Spleen (tissue), 11 donors: ENCODE results near the gene COPRS. TPM values are rescaled to one million over a fixed set of nuclear protein-coding genes. Genes with fewer than 3 reads are reported as not detected.

ENCODE experiments used
- DNase-seq: peaks from one replicate; pipeline ENCODE4 v3.0.0-alpha.2; 2020
- H3K27ac ChIP-seq, 8 donors: fragments of 200-600 bp; sonication (generic) in 7 of 8; 1 replicate in 4 of 8; 2 replicates in 4 of 8; pipeline versions ENCODE4 v1.5.0 to v1.8.0; 2016 to 2021; ENCODE audit warnings: inconsistent platforms in 4 of 8, mild to moderate bottlenecking in 4 of 8, moderate library complexity in 1 of 8
- H3K27me3 ChIP-seq, 7 donors: fragments of 200-600 bp; sonication (generic) in 6 of 7; replicated peaks in 1 of 7; 1 replicate in 4 of 7; 2 replicates in 3 of 7; pipeline versions ENCODE4 v1.5.0 to v1.8.0; 2016 to 2021; ENCODE audit warnings: inconsistent platforms in 3 of 7, mild to moderate bottlenecking in 1 of 7
- H3K36me3 ChIP-seq, 6 donors: fragments of 200-600 bp; sonication (generic) in 5 of 6; 1 replicate in 4 of 6; 2 replicates in 2 of 6; pipeline versions ENCODE4 v1.5.0 to v1.8.0; 2016 to 2021; ENCODE audit warnings: inconsistent platforms in 2 of 6
- H3K4me1 ChIP-seq, 6 donors: fragments of 200-600 bp; sonication (generic) in 5 of 6; 1 replicate in 3 of 6; 2 replicates in 3 of 6; pipeline versions ENCODE4 v1.5.0 to v1.8.0; 2016 to 2021; ENCODE audit warnings: inconsistent platforms in 3 of 6
- H3K4me3 ChIP-seq, 8 donors: fragments of 200-600 bp; sonication (generic) in 7 of 8; 1 replicate in 4 of 8; 2 replicates in 4 of 8; pipeline versions ENCODE4 v1.5.0 to v1.8.0; 2016 to 2021; ENCODE audit warnings: inconsistent platforms in 4 of 8, mild to moderate bottlenecking in 4 of 8, moderate library complexity in 2 of 8
- H3K9me3 ChIP-seq, 8 donors: fragments of 200-600 bp; sonication (generic) in 7 of 8; 1 replicate in 4 of 8; 2 replicates in 4 of 8; pipeline versions ENCODE4 v1.5.0 to v1.8.0; 2016 to 2021; ENCODE audit warnings: inconsistent platforms in 4 of 8
- POLR2A ChIP-seq, 3 donors: fragments of 450-650 bp; IDR thresholded peaks; one replicate each; pipeline ENCODE4 v1.5.1; 2017; ENCODE audit warnings: antibody characterized with exemption in 3 of 3, mild to moderate bottlenecking in 1 of 3
- POLR2AphosphoS5 ChIP-seq, 3 donors: sonication (generic); formaldehyde crosslinking; IDR thresholded peaks; one replicate each; pipeline ENCODE4 v1.5.1; 2017; ENCODE audit warnings: antibody characterized with exemption in 3 of 3
- WGBS, 5 donors: extraction: QIAGEN DNeasy Blood & Tissue Kit in 3 of 5; methylation state at CpG; one replicate each; pipeline versions ENCODE4 v1.1.5 to v1.1.7; 2013 to 2018; 5-methylcytosine and 5-hydroxymethylcytosine counted together
- intact Hi-C: fragments of 100-400 bp; cut with DNase I; formaldehyde crosslinking; loops from one replicate; pipeline ENCODE4 v1.15.0; 2023; ENCODE audit warnings: low total_unique reads
- polyA plus RNA-seq, 3 donors: library from polyadenylated mRNA; stranded (reverse); fragments of 200-250 nt; gene quantifications; one replicate each; pipeline ENCODE4 v1.2.1, GENCODE V29; 2013
- total RNA-seq, 7 donors: library from RNA; depleted of rRNA in 3 of 7; stranded (reverse); fragments of >200 nt in 3 of 7; fragmentation: NEBNext Ultra II Directional in 4 of 7; extraction: Animal tissue kit (Norgen Biotek cat#: 25700) in 4 of 7; gene quantifications; one replicate each; pipeline versions ENCODE4 v1.1.0 to v1.2.1, GENCODE V29; 2016 to 2021
- TF ChIP-seq, protein P1 (sequence below), 11 experiments: fragments of 200-600 bp in 7 of 11; fragments of 450-650 bp in 4 of 11; sonication (generic) in 4 of 11; IDR thresholded peaks in 8 of 11; conservative IDR thresholded peaks in 3 of 11; 1 replicate in 7 of 11; 2 replicates in 4 of 11; pipeline versions ENCODE4 v1.4.0 to v1.8.0; 2016 to 2021; ENCODE audit warnings: antibody characterized with exemption in 11 of 11, inconsistent platforms in 4 of 11, mild to moderate bottlenecking in 1 of 11
- donor health status: healthy with polysubstance abuse.
- donor health status: DM: no; HTN: no; CAD: no; lungs with moderate emphysema.
- donor health status: DM: no; HTN: no; CAD: no.
- donor health status: Bipolar disorder and iron deficiency.
- donor health status: healthy.
- donor health status: DM: no; HTN: no; CAD: no.
- donor health status: DM: yes; HTN: yes; CAD: no.

Gene COPRS
- total and polyA plus RNA-seq, 10 donors, result 16.4 to 51.3 (median 32.6) TPM

GRCh38 chr17:31877341-31877740, 18.3 kb upstream of the COPRS start:
- Histone ChIP-seq H3K27ac (no peak overlapping the region), H3K27me3 (no peaks in the 10 kb centered on the region), H3K4me1 (peaks cover 0 to 4% (median 0%) of the 10 kb centered on the region in 6 donors), H3K36me3 (peaks cover 3 to 100% (median 93%) of the 10 kb centered on the region in 6 donors), H3K4me3 (no peak overlapping the region), H3K9me3 (no peaks in the 10 kb centered on the region)
- no peak for DNase-seq
- WGBS, 5 donors, result 93 to 96% (median 93%) methylated on average over 6 of the region's 6 CpGs
- TF ChIP-seq POLR2A (IDR thresholded peaks at IDR 0.05), result no peak
- TF ChIP-seq, protein P1, sequence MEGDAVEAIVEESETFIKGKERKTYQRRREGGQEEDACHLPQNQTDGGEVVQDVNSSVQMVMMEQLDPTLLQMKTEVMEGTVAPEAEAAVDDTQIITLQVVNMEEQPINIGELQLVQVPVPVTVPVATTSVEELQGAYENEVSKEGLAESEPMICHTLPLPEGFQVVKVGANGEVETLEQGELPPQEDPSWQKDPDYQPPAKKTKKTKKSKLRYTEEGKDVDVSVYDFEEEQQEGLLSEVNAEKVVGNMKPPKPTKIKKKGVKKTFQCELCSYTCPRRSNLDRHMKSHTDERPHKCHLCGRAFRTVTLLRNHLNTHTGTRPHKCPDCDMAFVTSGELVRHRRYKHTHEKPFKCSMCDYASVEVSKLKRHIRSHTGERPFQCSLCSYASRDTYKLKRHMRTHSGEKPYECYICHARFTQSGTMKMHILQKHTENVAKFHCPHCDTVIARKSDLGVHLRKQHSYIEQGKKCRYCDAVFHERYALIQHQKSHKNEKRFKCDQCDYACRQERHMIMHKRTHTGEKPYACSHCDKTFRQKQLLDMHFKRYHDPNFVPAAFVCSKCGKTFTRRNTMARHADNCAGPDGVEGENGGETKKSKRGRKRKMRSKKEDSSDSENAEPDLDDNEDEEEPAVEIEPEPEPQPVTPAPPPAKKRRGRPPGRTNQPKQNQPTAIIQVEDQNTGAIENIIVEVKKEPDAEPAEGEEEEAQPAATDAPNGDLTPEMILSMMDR (IDR thresholded peaks at IDR 0.05 in 8 of 11, conservative IDR thresholded peaks at IDR 0.05 in 3 of 11), result no peak
- TF ChIP-seq POLR2AphosphoS5 (IDR thresholded peaks at IDR 0.05), result no peak
- intact Hi-C loops, result no loop called here

DNA sequence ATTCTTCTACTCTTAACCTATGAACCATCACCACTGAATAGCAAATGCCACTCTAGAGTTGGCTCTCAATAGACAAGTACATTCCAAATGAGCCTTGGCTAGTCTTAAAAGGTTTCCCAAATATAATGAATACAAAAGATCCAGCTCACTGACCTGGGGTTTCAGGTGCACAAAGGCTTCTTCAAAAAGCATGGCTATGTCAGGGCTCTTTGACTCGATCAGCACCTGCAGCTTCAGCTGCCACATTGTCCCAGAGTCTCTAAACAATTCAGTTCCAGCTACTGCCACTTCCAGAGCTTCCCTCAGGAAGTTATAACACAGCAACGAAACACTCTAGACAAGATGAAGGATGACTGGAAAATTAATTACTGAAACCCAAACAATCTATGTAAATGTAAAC, 16.0 kb upstream of the COPRS start:
- Histone ChIP-seq H3K36me3 (peaks cover 3 to 100% (median 96%) of the 10 kb centered on the region in 6 donors), H3K9me3 (no peaks in the 10 kb centered on the region)
- WGBS, 5 donors, result 89 to 93% (median 91%) methylated on average over 2 of the region's 2 CpGs

GRCh38 chr17:31869797-31870568, 10.9 kb upstream of the COPRS start:
- no peaks in the 10 kb centered on the region for H3K4me1 ChIP-seq
- TF ChIP-seq, protein P1 (IDR thresholded peaks at IDR 0.05 in 8 of 11, conservative IDR thresholded peaks at IDR 0.05 in 3 of 11), result no peak
- TF ChIP-seq POLR2AphosphoS5 (IDR thresholded peaks at IDR 0.05) (no peak), POLR2A (IDR thresholded peaks at IDR 0.05) (no peak)
- WGBS, 5 donors, result 91 to 97% (median 92%) methylated on average over 5 of the region's 5 CpGs
- no peak for DNase-seq
- H3K4me3 ChIP-seq, result no peak overlapping the region
- intact Hi-C loops, result no loop called here
- no peak overlapping the region for H3K27ac ChIP-seq
- no peaks in the 10 kb centered on the region for H3K9me3 ChIP-seq
- H3K36me3 ChIP-seq, result peaks cover 3 to 100% (median 98%) of the 10 kb centered on the region in 6 donors
- no peaks in the 10 kb centered on the region for H3K27me3 ChIP-seq

More for the DNA sequence above, 16.0 kb upstream of the COPRS start:
- H3K4me3 ChIP-seq, result no peak overlapping the region
- intact Hi-C loops, result no loop called here
- H3K4me1 ChIP-seq, result no peaks in the 10 kb centered on the region
- DNase-seq, result no peak
- TF ChIP-seq POLR2AphosphoS5 (IDR thresholded peaks at IDR 0.05) (no peak), POLR2A (IDR thresholded peaks at IDR 0.05) (no peak)
- TF ChIP-seq, protein P1 (IDR thresholded peaks at IDR 0.05 in 8 of 11, conservative IDR thresholded peaks at IDR 0.05 in 3 of 11), result no peak
- H3K27ac ChIP-seq, result no peak overlapping the region
- H3K27me3 ChIP-seq, result no peaks in the 10 kb centered on the region

- Histone ChIP-seq H3K36me3 (peaks cover 3 to 100% (median 97%) of the 10 kb centered on the region in 6 donors), H3K27ac (no peak overlapping the region), H3K4me3 (no peak overlapping the region), H3K4me1 (no peaks in the 10 kb centered on the region), H3K27me3 (no peaks in the 10 kb centered on the region), H3K9me3 (no peaks in the 10 kb centered on the region)
- intact Hi-C loops, result no loop called here
- TF ChIP-seq POLR2A (IDR thresholded peaks at IDR 0.05) (no peak), POLR2AphosphoS5 (IDR thresholded peaks at IDR 0.05) (no peak)
- TF ChIP-seq, protein P1 (IDR thresholded peaks at IDR 0.05 in 8 of 11, conservative IDR thresholded peaks at IDR 0.05 in 3 of 11), result no peak
- 91 to 98% (median 96%) methylated on average over 2 of the region's 2 CpGs for WGBS, 5 donors
- DNase-seq, result no peak
Observed at GRCh38 chr17:31869031-31869430, 10.0 kb upstream of the COPRS start.
